ENCODE results near the gene IYD.

Gene IYD

GRCh38 chr6:150368762-150369161, at the start of gene IYD:
Gene IYD (plus strand): TSS chr6:150369012. CDS start chr6:150369032, 20 bp downstream.
- no peak for DNase-seq

GRCh38 chr6:150319924-150320323, 48.9 kb upstream of the IYD start:
- no peak for DNase-seq

GRCh38 chr6:150320442-150320841, 48.4 kb upstream of the IYD start:
- no peak for DNase-seq

- DNase-seq, result no peak
Measured at GRCh38 chr6:150322466-150322871, 46.3 kb upstream of the IYD start.

GRCh38 chr6:150323205-150323604, 45.6 kb upstream of the IYD start:
- no peak for DNase-seq

GRCh38 chr6:150324044-150324443, 44.8 kb upstream of the IYD start:
- no peak for DNase-seq

- peak; percentile 23 for DNase-seq
Measured at GRCh38 chr6:150325066-150325772, 43.6 kb upstream of the IYD start.

- DNase-seq, result no peak
Measured at GRCh38 chr6:150327117-150327774, 41.6 kb upstream of the IYD start.

GRCh38 chr6:150328744-150329405, 39.9 kb upstream of the IYD start:
- no peak for DNase-seq

- DNase-seq, result no peak
Measured at GRCh38 chr6:150331344-150331743, 37.5 kb upstream of the IYD start.

- no peak for DNase-seq
Measured at GRCh38 chr6:150332939-150333584, 35.8 kb upstream of the IYD start.

- no peak for DNase-seq
Measured at GRCh38 chr6:150333585-150333941, 35.2 kb upstream of the IYD start.

GRCh38 chr6:150334790-150335783, 33.7 kb upstream of the IYD start:
- DNase-seq, result peak; percentile 47

- no peak for DNase-seq
Measured at GRCh38 chr6:150336299-150336698, 32.5 kb upstream of the IYD start.

- DNase-seq, result no peak
Measured at GRCh38 chr6:150336708-150337107, 32.1 kb upstream of the IYD start.

GRCh38 chr6:150342126-150342525, 26.7 kb upstream of the IYD start:
- DNase-seq, result no peak

- DNase-seq, result no peak
Measured at GRCh38 chr6:150343434-150343833, 25.4 kb upstream of the IYD start.

- no peak for DNase-seq
Measured at GRCh38 chr6:150345781-150346180, 23.0 kb upstream of the IYD start.

GRCh38 chr6:150346346-150346745, 22.5 kb upstream of the IYD start:
- DNase-seq, result no peak

GRCh38 chr6:150347845-150348244, 21.0 kb upstream of the IYD start:
- DNase-seq, result no peak

- no peak for DNase-seq
Measured at GRCh38 chr6:150349546-150349945, 19.3 kb upstream of the IYD start.
